OCI-LY7 (cell line): ENCODE measurements around the gene SPPL3. TPM values are rescaled to one million over a fixed set of nuclear protein-coding genes. Genes with fewer than 3 reads are reported as not detected.

Experiments used
- BruUV-seq: library from RNA; stranded (reverse); fragments of 400-500 nt; replicated peaks from 2 replicates; lab custom pipeline; 2021; lab: Mats Ljungman, UMichigan
- CTCF ChIA-PET: fragments of 300-600 bp; sonication (Branson Sonifier 250); formaldehyde crosslinking; loops from one replicate; lab custom pipeline; 2022; ENCODE audit warnings: antibody characterized with exemption; ENCODE audit not compliant: unreplicated experiment; lab: Charles Lee
- POLR2A ChIA-PET: fragments of 300-600 bp; sonication (Branson Sonifier 250); formaldehyde crosslinking; loops from one replicate; lab custom pipeline; 2022; ENCODE audit warnings: antibody characterized with exemption; lab: Charles Lee
- DNase-seq: peaks from one replicate; pipeline ENCODE4 v3.0.0-alpha.2; 2015; ENCODE audit warnings: low spot score
- H2AFZ ChIP-seq: fragments of 200-600 bp; sonication (generic), shearing (Covaris generic); 2 replicates; pipeline ENCODE4 v1.6.1; 2014; ENCODE audit warnings: mild to moderate bottlenecking, antibody characterized with exemption, low read length, moderate library complexity
- H3K27ac ChIP-seq: fragments of 200-600 bp; sonication (generic); 2 replicates; pipeline ENCODE4 v1.5.1; 2014; ENCODE audit warnings: mixed run types, low read depth, mild to moderate bottlenecking, moderate library complexity, low read length, inconsistent platforms; ENCODE audit not compliant: poor library complexity, severe bottlenecking
- H3K36me3 ChIP-seq: fragments of 200-600 bp; sonication (generic); 2 replicates; pipeline ENCODE4 v1.6.1; 2014; ENCODE audit warnings: mild to moderate bottlenecking, antibody characterized with exemption, low read length, moderate library complexity, mixed read lengths; ENCODE audit not compliant: insufficient read depth
- H3K4me1 ChIP-seq: fragments of 200-600 bp; sonication (generic); 2 replicates; pipeline ENCODE4 v1.5.1; 2014; ENCODE audit warnings: mild to moderate bottlenecking, low read length; ENCODE audit not compliant: insufficient read depth, poor library complexity, severe bottlenecking
- H3K4me2 ChIP-seq: fragments of 200-600 bp; sonication (generic); 2 replicates; pipeline ENCODE4 v1.6.1; 2014; ENCODE audit warnings: mild to moderate bottlenecking, low read length
- H3K4me3 ChIP-seq: fragments of 200-600 bp; sonication (generic); 2 replicates; pipeline ENCODE4 v1.5.1; 2014; ENCODE audit warnings: mild to moderate bottlenecking, low read depth, low read length; ENCODE audit not compliant: poor library complexity, severe bottlenecking
- H3K79me2 ChIP-seq: fragments of 200-600 bp; sonication (generic); 2 replicates; pipeline ENCODE4 v1.6.1; 2016; ENCODE audit warnings: low read depth, mild to moderate bottlenecking, low read length, moderate library complexity, mixed read lengths; ENCODE audit not compliant: insufficient read depth
- H3K9me2 ChIP-seq: fragments of 200-600 bp; sonication (generic); 2 replicates; pipeline ENCODE4 v1.6.1; 2016; ENCODE audit warnings: mild to moderate bottlenecking, low read length, mixed read lengths; ENCODE audit not compliant: insufficient read depth
- H3K9me3 ChIP-seq: fragments of 200-600 bp; sonication (generic); 2 replicates; pipeline ENCODE4 v1.6.1; 2014; ENCODE audit warnings: mild to moderate bottlenecking, mixed run types, low read length, mixed read lengths
- H4K20me1 ChIP-seq: fragments of 200-600 bp; sonication (generic); 2 replicates; pipeline ENCODE4 v1.6.1; 2014; ENCODE audit warnings: mild to moderate bottlenecking, antibody characterized with exemption, low read length, moderate library complexity, mixed read lengths; ENCODE audit not compliant: insufficient read depth
- CTCF ChIP-seq: fragments of 200-600 bp; sonication (generic); conservative IDR thresholded peaks from 2 replicates; pipeline ENCODE4 v1.5.1; 2014; ENCODE audit warnings: mild to moderate bottlenecking, antibody characterized with exemption, low read length, moderate library complexity, mixed read lengths
- EZH2phosphoT487 ChIP-seq: fragments of 200-600 bp; sonication (generic); IDR thresholded peaks from 2 replicates; pipeline ENCODE4 v1.6.1; 2018; ENCODE audit warnings: low read depth, borderline replicate concordance, mild to moderate bottlenecking, mixed run types, antibody characterized with exemption, low read length, moderate library complexity, mixed read lengths
- intact Hi-C: fragments of 100-400 bp; cut with micrococcal nuclease; formaldehyde crosslinking; loops from one replicate; pipeline ENCODE4 v1.10.0; 2022; ENCODE audit not compliant: unreplicated experiment
- total RNA-seq, 2 experiments: library from RNA; depleted of rRNA in 1 of 2; stranded (reverse); fragments of >200 nt in 1 of 2; shearing (Covaris generic) in 1 of 2; gene quantifications; 2 replicates each; pipeline ENCODE4 v1.2.3, GENCODE V29; 2014 to 2022

The SPPL3 gene
- total RNA-seq, 2 experiments from 2014 or later = 8.6 to 36.6 TPM

GRCh38 chr12:120813588-120814153 lies 90.5 kb downstream of the SPPL3 start:
- H3K27ac ChIP-seq = no peak overlapping the region
- ChIA-PET CTCF (no interaction called here), POLR2A (interaction anchor here (0.7 to 1.4 kb wide), 4 partner anchors 11 to 417 kb away, joined by 3 to 4 read pairs (median 4); no protein-coding TSS in a partner anchor)
- H3K36me3 ChIP-seq = peaks cover 4% of the 10 kb centered on the region; the same call in 1 of the 2 replicates
- H3K4me3 ChIP-seq = no peak overlapping the region
- H3K79me2 ChIP-seq = no peaks in the 10 kb centered on the region
- no peaks in the 10 kb centered on the region for H3K9me2 ChIP-seq
- intact Hi-C loops = no loop called here
- no peak for DNase-seq
- H2AFZ ChIP-seq = no peak overlapping the region
- H4K20me1 ChIP-seq = no peaks in the 10 kb centered on the region
- no peak for TF ChIP-seq EZH2phosphoT487
- no peak for TF ChIP-seq CTCF
- no TSS peak for BruUV-seq
- no peaks in the 10 kb centered on the region for H3K9me3 ChIP-seq
- H3K4me1 ChIP-seq = peaks cover 4% of the 10 kb centered on the region
- H3K4me2 ChIP-seq = no peak overlapping the region

GRCh38 chr12:120810021-120810420 lies 94.1 kb downstream of the SPPL3 start:
- ChIA-PET POLR2A (interaction anchor here (0.7 kb wide), 1 partner anchor 559 kb away, joined by 3 read pairs; no protein-coding TSS in a partner anchor), CTCF (no interaction called here)
- intact Hi-C loops = no loop called here
- DNase-seq = no peak
- TF ChIP-seq CTCF = no peak
- no peak for TF ChIP-seq EZH2phosphoT487
- Histone ChIP-seq H3K9me3 (no peaks in the 10 kb centered on the region), H3K9me2 (no peaks in the 10 kb centered on the region), H3K4me2 (no peak overlapping the region), H4K20me1 (no peaks in the 10 kb centered on the region), H3K4me1 (peaks cover 3% of the 10 kb centered on the region), H3K27ac (no peak overlapping the region), H2AFZ (no peak overlapping the region), H3K4me3 (no peak overlapping the region), H3K79me2 (no peaks in the 10 kb centered on the region), H3K36me3 (peaks cover 10% of the 10 kb centered on the region; the same call in 1 of the 2 replicates)
- no TSS peak for BruUV-seq

- ChIA-PET CTCF (no interaction called here), POLR2A (interaction anchor here (0.6 kb wide), 1 partner anchor 139 kb away, joined by 3 read pairs; no protein-coding TSS in a partner anchor)
- TF ChIP-seq EZH2phosphoT487 (no peak), CTCF (no peak)
- Histone ChIP-seq H3K36me3 (peaks cover 13% of the 10 kb centered on the region), H3K9me2 (no peaks in the 10 kb centered on the region), H3K4me2 (no peak overlapping the region), H4K20me1 (peaks cover 4% of the 10 kb centered on the region; the same call in 1 of the 2 replicates), H3K9me3 (no peaks in the 10 kb centered on the region), H3K4me1 (peaks cover 27% of the 10 kb centered on the region), H2AFZ (no peak overlapping the region), H3K4me3 (no peak overlapping the region), H3K27ac (no peak overlapping the region), H3K79me2 (no peaks in the 10 kb centered on the region)
- BruUV-seq = no TSS peak
- intact Hi-C loops = no loop called here
- DNase-seq = no peak
Observed at GRCh38 chr12:120804428-120804827, 99.7 kb downstream of the SPPL3 start.
